Right lobe of liver (tissue), 6 donors: ENCODE data around the gene CACNB4. TPM values are rescaled to one million over a fixed set of nuclear protein-coding genes. Genes with fewer than 3 reads are reported as not detected.

ENCODE experiments used
- ATAC-seq, 4 donors: fragments of 200-7000 bp; cut with Tn5 transposase; one replicate each; pipeline ENCODE4 v1.9.1; 2020; ENCODE audit warnings: mild to moderate bottlenecking in 4 of 4, moderate library complexity in 4 of 4
- DNase-seq, 3 donors: peaks; one replicate each; pipeline ENCODE4 v3.0.0-alpha.2; 2020
- H3K27ac ChIP-seq, 3 donors: fragments of 200-600 bp; one replicate each; pipeline ENCODE4 v1.8.0; 2022
- H3K27me3 ChIP-seq, 2 donors: fragments of 200-600 bp; one replicate each; pipeline ENCODE4 v1.8.0; 2022
- H3K36me3 ChIP-seq, 4 donors: fragments of 200-600 bp; sonication (generic) in 1 of 4; one replicate each; pipeline versions ENCODE4 v1.5.1 to v1.8.0; 2017 to 2022; ENCODE audit warnings: control low read depth in 1 of 4
- H3K4me1 ChIP-seq, 4 donors: fragments of 200-600 bp; sonication (generic) in 1 of 4; one replicate each; pipeline versions ENCODE4 v1.5.1 to v1.8.0; 2017 to 2022; ENCODE audit warnings: control low read depth in 1 of 4
- H3K4me3 ChIP-seq, 3 donors: fragments of 200-600 bp; one replicate each; pipeline ENCODE4 v1.8.0; 2022
- H3K9me3 ChIP-seq, 4 donors: fragments of 200-600 bp; sonication (generic) in 1 of 4; one replicate each; pipeline versions ENCODE4 v1.5.1 to v1.8.0; 2017 to 2022; ENCODE audit warnings: control low read depth in 1 of 4
- POLR2A ChIP-seq: fragments of 450-650 bp; IDR thresholded peaks from one replicate; pipeline ENCODE4 v1.6.1; 2017; ENCODE audit warnings: antibody characterized with exemption, mild to moderate bottlenecking
- WGBS: methylation state at CpG from one replicate; pipeline ENCODE4 v1.1.6; 2018; ENCODE audit warnings: low coverage, low lambda C conversion rate; ENCODE audit not compliant: insufficient coverage; ENCODE audit errors: missing lambda C conversion rate; 5-methylcytosine and 5-hydroxymethylcytosine counted together
- intact Hi-C, 2 donors: fragments of 100-400 bp; cut with DNase I; formaldehyde crosslinking; loops; one replicate each; pipeline versions ENCODE4 v1.11.2 to v1.14.1; 2022
- total RNA-seq, 6 experiments: library from RNA; depleted of rRNA in 2 of 6; stranded (reverse); fragments of >200 nt in 2 of 6; fragmentation: NEBNext Ultra II Directional in 3 of 6; extraction: Animal tissue kit (Norgen Biotek cat#: 25700) in 3 of 6; gene quantifications; one replicate each; pipeline versions ENCODE4 v1.1.0 to v1.2.4, GENCODE V29; 2016 to 2023
- TF ChIP-seq, protein P1 (sequence below), 4 donors: fragments of 200-600 bp in 3 of 4; fragments of 450-650 bp in 1 of 4; IDR thresholded peaks; one replicate each; pipeline versions ENCODE4 v1.5.1 to v1.8.0; 2016 to 2022; ENCODE audit warnings: antibody characterized with exemption in 4 of 4, mild to moderate bottlenecking in 2 of 4
- donor health status: DM: no; HTN: yes; CAD: no.
- donor health status: DM: no; HTN: no; CAD: no.
- donor health status: DM: no; HTN: no; CAD: no.
- donor health status: DM: no; HTN: yes; CAD: no.
- donor health status: DM: no; HTN: yes; CAD: no.

The CACNB4 gene
- total RNA-seq, 6 experiments from 2014 or later = 0.06 to 0.49 (median 0.25) TPM

DNA sequence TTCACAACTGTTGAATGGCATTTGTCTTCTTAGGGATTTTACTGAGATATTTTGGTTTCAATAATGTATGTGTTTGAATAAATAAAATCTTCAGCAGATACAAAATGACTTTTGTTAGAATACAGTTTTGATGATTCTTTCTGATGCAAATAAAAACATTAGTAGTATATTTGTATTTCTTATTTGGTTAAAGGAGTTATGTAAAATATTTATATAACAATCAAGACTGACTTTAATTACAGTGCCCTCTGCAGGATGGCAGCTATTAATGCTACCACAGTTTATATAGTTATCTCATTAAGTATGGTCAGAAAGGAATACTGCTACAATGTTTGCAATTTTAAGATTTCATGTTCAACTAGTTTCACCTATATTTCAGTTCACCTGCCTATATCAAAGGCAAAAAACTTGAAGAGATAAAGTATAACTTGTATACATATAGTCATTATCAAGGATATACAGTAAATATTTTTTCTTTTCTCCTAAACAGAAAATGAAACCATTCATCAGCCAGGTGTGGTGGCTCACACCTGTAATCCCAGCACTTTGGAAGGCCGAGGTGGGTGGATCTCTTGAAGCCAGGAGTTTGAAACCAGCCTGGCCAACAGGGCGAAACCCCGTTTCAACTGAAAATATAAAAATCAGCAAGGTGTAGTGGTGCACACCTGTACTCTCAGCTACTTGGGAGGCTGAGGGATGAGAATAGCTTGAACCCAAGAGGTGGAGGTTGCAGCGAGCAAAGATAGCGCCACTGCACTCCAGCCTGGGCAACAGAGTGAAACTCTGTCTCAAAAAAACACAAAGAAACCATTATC is 290.4 kb downstream of the CACNB4 start:
- Histone ChIP-seq H3K27me3 (no peaks in the 10 kb centered on the region), H3K4me3 (no peak overlapping the region), H3K27ac (no peak overlapping the region), H3K9me3 (no peaks in the 10 kb centered on the region), H3K36me3 (peaks cover 0 to 22% (median 10%) of the 10 kb centered on the region in 4 donors), H3K4me1 (peaks cover 0 to 6% (median 0%) of the 10 kb centered on the region in 4 donors)
- no peak for DNase-seq
- TF ChIP-seq POLR2A = no peak
- TF ChIP-seq, protein P1, sequence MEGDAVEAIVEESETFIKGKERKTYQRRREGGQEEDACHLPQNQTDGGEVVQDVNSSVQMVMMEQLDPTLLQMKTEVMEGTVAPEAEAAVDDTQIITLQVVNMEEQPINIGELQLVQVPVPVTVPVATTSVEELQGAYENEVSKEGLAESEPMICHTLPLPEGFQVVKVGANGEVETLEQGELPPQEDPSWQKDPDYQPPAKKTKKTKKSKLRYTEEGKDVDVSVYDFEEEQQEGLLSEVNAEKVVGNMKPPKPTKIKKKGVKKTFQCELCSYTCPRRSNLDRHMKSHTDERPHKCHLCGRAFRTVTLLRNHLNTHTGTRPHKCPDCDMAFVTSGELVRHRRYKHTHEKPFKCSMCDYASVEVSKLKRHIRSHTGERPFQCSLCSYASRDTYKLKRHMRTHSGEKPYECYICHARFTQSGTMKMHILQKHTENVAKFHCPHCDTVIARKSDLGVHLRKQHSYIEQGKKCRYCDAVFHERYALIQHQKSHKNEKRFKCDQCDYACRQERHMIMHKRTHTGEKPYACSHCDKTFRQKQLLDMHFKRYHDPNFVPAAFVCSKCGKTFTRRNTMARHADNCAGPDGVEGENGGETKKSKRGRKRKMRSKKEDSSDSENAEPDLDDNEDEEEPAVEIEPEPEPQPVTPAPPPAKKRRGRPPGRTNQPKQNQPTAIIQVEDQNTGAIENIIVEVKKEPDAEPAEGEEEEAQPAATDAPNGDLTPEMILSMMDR (IDR thresholded peaks at IDR 0.05) = peak; percentile 47 to 73 (median 63)
- intact Hi-C loops = no loop called here
- WGBS = 58% methylated on average over 1 of the region's 5 CpGs
- ATAC-seq = peak; percentile 73 to 86 (median 76)

DNA sequence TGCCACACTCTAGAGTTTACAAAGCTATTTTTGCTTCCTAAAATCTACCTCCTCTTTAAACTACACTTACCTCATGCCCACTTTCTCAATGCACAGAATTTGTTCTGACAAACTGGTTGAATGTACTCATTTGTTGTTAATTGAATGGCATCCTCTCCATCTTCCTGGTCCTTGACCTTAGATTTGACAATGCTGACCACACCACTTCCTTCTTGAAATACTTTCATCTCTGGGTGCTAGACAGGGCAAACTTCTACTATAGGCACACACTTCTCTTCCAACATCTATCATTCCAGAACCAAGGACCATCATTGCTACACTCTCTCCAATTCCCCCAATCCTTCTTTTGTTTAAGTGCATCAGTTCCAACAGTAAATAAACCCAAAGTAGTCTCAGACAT is 292.9 kb downstream of the CACNB4 start:
- Histone ChIP-seq H3K27ac (no peak overlapping the region), H3K4me1 (peaks cover 0 to 6% (median 0%) of the 10 kb centered on the region in 4 donors), H3K27me3 (no peaks in the 10 kb centered on the region), H3K4me3 (no peak overlapping the region), H3K9me3 (no peaks in the 10 kb centered on the region), H3K36me3 (peaks cover 0 to 13% (median 5%) of the 10 kb centered on the region in 4 donors)
- TF ChIP-seq POLR2A = no peak
- TF ChIP-seq, protein P1 (IDR thresholded peaks at IDR 0.05) = no peak
- DNase-seq (no peak), ATAC-seq (no peak)
- intact Hi-C loops = no loop called here

DNA sequence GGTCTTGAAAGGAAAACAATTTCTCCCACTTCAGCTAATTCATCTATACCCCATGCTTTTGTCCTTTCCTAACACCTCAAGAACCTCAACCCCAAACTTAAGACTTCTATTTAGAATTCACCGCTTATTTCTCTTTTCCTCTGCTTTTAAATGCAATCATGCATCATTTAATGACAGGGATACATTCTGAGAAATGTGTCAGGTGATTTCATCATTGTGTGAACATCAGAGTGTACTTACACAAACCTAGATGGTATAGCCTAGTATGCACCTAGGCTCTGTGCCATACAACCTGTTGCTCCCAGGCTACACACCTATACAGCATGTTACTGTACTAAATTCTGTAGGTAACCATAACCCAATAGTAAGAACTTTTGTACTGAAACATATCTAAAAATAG is 293.5 kb downstream of the CACNB4 start:
- Histone ChIP-seq H3K27me3 (no peaks in the 10 kb centered on the region), H3K4me3 (no peak overlapping the region), H3K4me1 (peaks cover 0 to 6% (median 0%) of the 10 kb centered on the region in 4 donors), H3K36me3 (peaks cover 0 to 13% (median 4%) of the 10 kb centered on the region in 4 donors), H3K27ac (no peak overlapping the region), H3K9me3 (no peaks in the 10 kb centered on the region)
- no peak for DNase-seq
- no peak for ATAC-seq
- intact Hi-C loops = no loop called here
- WGBS = 94% methylated on average over 1 of the region's 1 CpG
- no peak for TF ChIP-seq POLR2A
- TF ChIP-seq, protein P1 (IDR thresholded peaks at IDR 0.05) = no peak

DNA sequence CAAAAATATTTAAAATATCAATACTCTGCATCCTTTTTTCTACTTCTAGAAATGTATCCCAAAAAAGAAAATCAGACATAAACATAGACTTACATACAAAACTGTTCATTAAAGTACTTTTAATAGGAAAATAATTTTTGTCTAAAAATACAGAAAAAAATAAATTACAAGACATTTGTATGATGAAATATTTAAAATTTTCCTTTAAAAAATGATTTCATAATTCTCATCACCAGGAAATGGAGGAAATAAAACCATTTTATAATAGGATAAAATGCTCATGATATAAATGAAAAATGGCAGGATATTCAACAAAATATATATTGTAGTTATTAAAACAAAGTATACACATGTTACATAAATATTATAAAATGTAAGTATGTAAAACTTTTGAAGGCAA is 295.0 kb downstream of the CACNB4 start:
- no peak for DNase-seq
- Histone ChIP-seq H3K27ac (no peak overlapping the region), H3K4me3 (no peak overlapping the region), H3K27me3 (no peaks in the 10 kb centered on the region), H3K9me3 (no peaks in the 10 kb centered on the region), H3K36me3 (peaks cover 0 to 13% (median 4%) of the 10 kb centered on the region in 4 donors), H3K4me1 (peaks cover 0 to 6% (median 0%) of the 10 kb centered on the region in 4 donors)
- no peak for ATAC-seq
- intact Hi-C loops = no loop called here
- no peak for TF ChIP-seq POLR2A
- TF ChIP-seq, protein P1 (IDR thresholded peaks at IDR 0.05) = no peak
